Naive thymus-derived CD4-positive, alpha-beta T cell (primary cell): Measurements from ENCODE around the gene JUNB. TPM values are rescaled to one million over a fixed set of nuclear protein-coding genes. Genes with fewer than 3 reads are reported as not detected.
A peak's percentile ranks its signal among the peaks of the same experiment; 100 is the strongest.

Experiments
- ATAC-seq: fragments of 150-1000 bp; cut with Tn5 transposase; 2 replicates; pipeline ENCODE4 v1.10.0; 2021; ENCODE audit warnings: mild to moderate bottlenecking, moderate library complexity
- CTCF ChIA-PET: fragments of 350-600 bp; sonication (Branson Sonifier 250); formaldehyde crosslinking; loops from one replicate; lab custom pipeline; 2021; ENCODE audit warnings: antibody characterized with exemption; lab: Charles Lee
- POLR2A ChIA-PET: fragments of 350-600 bp; sonication (Branson Sonifier 250); formaldehyde crosslinking; loops from one replicate; lab custom pipeline; 2021; ENCODE audit warnings: antibody characterized with exemption, inconsistent platforms; lab: Charles Lee
- DNase-seq, 9 donors: peaks; one replicate each; pipeline versions ENCODE4 v3.0.0 to v3.0.0-alpha.2; 2020 to 2022; ENCODE audit warnings: mixed read lengths in 1 of 9
- H3K27ac ChIP-seq: one replicate; pipeline ENCODE4 v1.7.0; 2013; ENCODE audit warnings: mild to moderate bottlenecking, low read depth, low read length, moderate library complexity
- H3K27me3 ChIP-seq, 2 donors: one replicate each; pipeline ENCODE4 v1.7.0; 2013; ENCODE audit warnings: low read length in 2 of 2, mild to moderate bottlenecking in 2 of 2, moderate library complexity in 2 of 2; ENCODE audit not compliant: control insufficient read depth in 2 of 2, insufficient read depth in 2 of 2
- H3K36me3 ChIP-seq, 3 experiments: 1 replicate in 2 of 3; 2 replicates in 1 of 3; pipeline ENCODE4 v1.7.0; 2013; ENCODE audit warnings: low read length in 3 of 3, mild to moderate bottlenecking in 3 of 3, moderate library complexity in 1 of 3; ENCODE audit not compliant: insufficient read depth in 3 of 3, control insufficient read depth in 2 of 3
- H3K4me1 ChIP-seq, 2 donors: one replicate each; pipeline ENCODE4 v1.7.0; 2013; ENCODE audit warnings: low read length in 2 of 2, mild to moderate bottlenecking in 2 of 2, moderate library complexity in 1 of 2; ENCODE audit not compliant: control insufficient read depth in 2 of 2, insufficient read depth in 2 of 2
- H3K4me3 ChIP-seq: 2 replicates; pipeline ENCODE4 v1.7.0; 2013; ENCODE audit warnings: mild to moderate bottlenecking, low read length
- H3K9me3 ChIP-seq, 3 experiments: 1 replicate in 2 of 3; 2 replicates in 1 of 3; pipeline ENCODE4 v1.7.0; 2013; ENCODE audit warnings: low read length in 3 of 3; ENCODE audit not compliant: control insufficient read depth in 2 of 3
- H3K27ac Mint-ChIP-seq, 9 donors: one replicate each; pipeline ENCODE4 v1.8.0; 2020 to 2022; ENCODE audit warnings: mixed read lengths in 9 of 9, mild to moderate bottlenecking in 8 of 9, moderate library complexity in 5 of 9, inconsistent platforms in 2 of 9
- H3K27me3 Mint-ChIP-seq, 5 donors: one replicate each; pipeline ENCODE4 v1.8.0; 2021 to 2022; ENCODE audit warnings: mixed read lengths in 5 of 5, mild to moderate bottlenecking in 1 of 5
- H3K36me3 Mint-ChIP-seq, 5 donors: one replicate each; pipeline ENCODE4 v1.8.0; 2020 to 2022; ENCODE audit warnings: mixed read lengths in 5 of 5, mild to moderate bottlenecking in 3 of 5, inconsistent platforms in 1 of 5
- H3K4me1 Mint-ChIP-seq, 7 donors: one replicate each; pipeline ENCODE4 v1.8.0; 2020 to 2022; ENCODE audit warnings: mixed read lengths in 7 of 7, mild to moderate bottlenecking in 3 of 7, inconsistent platforms in 1 of 7
- H3K4me3 Mint-ChIP-seq, 10 donors: one replicate each; pipeline ENCODE4 v1.8.0; 2020 to 2022; ENCODE audit warnings: mild to moderate bottlenecking in 10 of 10, mixed read lengths in 10 of 10, moderate library complexity in 6 of 10, inconsistent platforms in 2 of 10
- H3K9me3 Mint-ChIP-seq, 11 donors: one replicate each; pipeline ENCODE4 v1.8.0; 2020 to 2022; ENCODE audit warnings: mixed read lengths in 11 of 11, mild to moderate bottlenecking in 4 of 11, inconsistent platforms in 1 of 11, moderate library complexity in 1 of 11
- intact Hi-C, 2 donors: fragments of 100-400 bp; cut with micrococcal nuclease; formaldehyde crosslinking; loops; one replicate each; pipeline ENCODE4 v1.15.1; 2023
- microRNA-seq: library from miRNA; unstranded; fragments of <30 nt; microRNA quantifications from one replicate; pipeline ENCODE4 v1.2.0, GENCODE V29; 2022; ENCODE audit warnings: borderline microRNAs expressed
- polyA plus RNA-seq, 2 donors: library from polyadenylated mRNA; unstranded; fragments of 300-500 nt; fragmentation: Illumina TruSeq; gene quantifications; one replicate each; pipeline ENCODE4 v1.2.3, GENCODE V29; 2021
- total RNA-seq, 6 experiments: library from RNA in 5 of 6; stranded (reverse) in 5 of 6; gene quantifications; 1 replicate in 5 of 6; 2 replicates in 1 of 6; pipeline ENCODE4 v1.2.3 and lab custom pipeline; 2021 to 2026

Gene JUNB
- total and polyA plus RNA-seq, 7 experiments from 2014 or later: 107 to 2,198 (median 690) TPM

- H3K27ac ChIP-seq: no peak overlapping the region
- intact Hi-C loops: no loop called here
- POLR2A ChIA-PET: no interaction called here
- H3K27me3 ChIP-seq: peaks cover 16 to 27% of the 10 kb centered on the region in 2 donors
- H3K27ac Mint-ChIP-seq: peak overlapping the region in 1 of 9 donors; percentile 43
- peak overlapping the region in 9 of 10 donors; percentile 17 to 76 (median 39) for H3K4me3 Mint-ChIP-seq
- CTCF ChIA-PET: no interaction called here
- H3K27me3 Mint-ChIP-seq: peaks cover 66 to 82% (median 70%) of the 10 kb centered on the region in 5 donors
- peaks cover 0 to 37% (median 24%) of the 10 kb centered on the region in 7 donors for H3K4me1 Mint-ChIP-seq
- H3K36me3 ChIP-seq: no peaks in the 10 kb centered on the region
- peaks cover 0 to 5% (median 0%) of the 10 kb centered on the region in 11 donors for H3K9me3 Mint-ChIP-seq
- no peaks in the 10 kb centered on the region for H3K36me3 Mint-ChIP-seq
- peaks cover 6 to 10% of the 10 kb centered on the region in 2 donors for H3K4me1 ChIP-seq
- DNase-seq (peak in 2 of 9 donors; percentile 27 to 68), ATAC-seq (peak; percentile 41)
- H3K9me3 ChIP-seq: no peaks in the 10 kb centered on the region
- H3K4me3 ChIP-seq: no peak overlapping the region
Observed at GRCh38 chr19:12840091-12841079, 49.1 kb downstream of the JUNB start.

GRCh38 chr19:12841094-12841493 is 49.8 kb downstream of the JUNB start:
- no peak for ATAC-seq
- no peak overlapping the region for H3K27ac Mint-ChIP-seq
- peaks cover 16 to 27% of the 10 kb centered on the region in 2 donors for H3K27me3 ChIP-seq
- H3K9me3 ChIP-seq: no peaks in the 10 kb centered on the region
- no peaks in the 10 kb centered on the region for H3K36me3 ChIP-seq
- H3K9me3 Mint-ChIP-seq: peaks cover 0 to 5% (median 0%) of the 10 kb centered on the region in 11 donors
- ChIA-PET CTCF (no interaction called here), POLR2A (no interaction called here)
- no peaks in the 10 kb centered on the region for H3K36me3 Mint-ChIP-seq
- H3K4me3 ChIP-seq: no peak overlapping the region
- peak in 1 of 9 donors; percentile 40 for DNase-seq
- H3K4me1 Mint-ChIP-seq: peaks cover 0 to 37% (median 24%) of the 10 kb centered on the region in 7 donors
- H3K4me3 Mint-ChIP-seq: peak overlapping the region in 7 of 10 donors; percentile 14 to 76 (median 39)
- peaks cover 60 to 81% (median 72%) of the 10 kb centered on the region in 5 donors for H3K27me3 Mint-ChIP-seq
- no peak overlapping the region for H3K27ac ChIP-seq
- H3K4me1 ChIP-seq: peaks cover 6 to 10% of the 10 kb centered on the region in 2 donors
- intact Hi-C loops: no loop called here

GRCh38 chr19:12842511-12842910 is 51.2 kb downstream of the JUNB start:
- CTCF ChIA-PET: no interaction called here
- Mint-ChIP-seq H3K36me3 (no peaks in the 10 kb centered on the region), H3K4me3 (no peak overlapping the region), H3K4me1 (peaks cover 0 to 34% (median 25%) of the 10 kb centered on the region in 7 donors), H3K27me3 (peaks cover 48 to 77% (median 65%) of the 10 kb centered on the region in 5 donors), H3K27ac (no peak overlapping the region), H3K9me3 (peaks cover 0 to 3% (median 0%) of the 10 kb centered on the region in 11 donors)
- ATAC-seq: no peak
- DNase-seq: no peak
- POLR2A ChIA-PET: no interaction called here
- no peaks in the 10 kb centered on the region for H3K9me3 ChIP-seq
- no peak overlapping the region for H3K27ac ChIP-seq
- intact Hi-C loops: no loop called here
- no peaks in the 10 kb centered on the region for H3K36me3 ChIP-seq
- H3K4me3 ChIP-seq: no peak overlapping the region
- H3K4me1 ChIP-seq: peaks cover 13 to 14% of the 10 kb centered on the region in 2 donors
- H3K27me3 ChIP-seq: peaks cover 16 to 28% of the 10 kb centered on the region in 2 donors

Small RNAs within 50 kb of the gene (microRNA-seq; reads per million reads assigned to microRNA genes)
- gene MIR5684: not detected

Other genes starting within 250 kb of the JUNB start
- 10 to 100 TPM; 10.5 to 33.6 (median 19.0) TPM for gene ZNF564, start 240.0 kb upstream of the JUNB start, total RNA-seq
- 10 to 100 TPM; 15.3 to 17.9 TPM for gene ZNF564, start 240.0 kb upstream of the JUNB start, polyA plus RNA-seq
- gene ZNF490, start 180.7 kb upstream of the JUNB start, total RNA-seq: 10 to 100 TPM; 10.3 to 14.9 (median 11.6) TPM
- 1 to 10 TPM; 4.6 to 5.3 TPM for gene ZNF490, start 180.7 kb upstream of the JUNB start, polyA plus RNA-seq
- gene ZNF791, start 180.6 kb upstream of the JUNB start, total RNA-seq: 10 to 100 TPM; 29.1 to 53.3 (median 38.7) TPM
- gene ZNF791, start 180.6 kb upstream of the JUNB start, polyA plus RNA-seq: 10 to 100 TPM; 12.6 to 13.1 TPM
- gene MAN2B1, start 124.7 kb upstream of the JUNB start, total RNA-seq: 100 to 1,000 TPM; 105 to 215 (median 138) TPM
- gene MAN2B1, start 124.7 kb upstream of the JUNB start, polyA plus RNA-seq: 10 to 100 TPM; 40.6 to 59.5 TPM
- 10 to 100 TPM in 3 of 5 experiments, 1 to 10 TPM in 2; 7.8 to 18.6 (median 14.7) TPM for gene WDR83, start 124.7 kb upstream of the JUNB start, total RNA-seq
- gene WDR83, start 124.7 kb upstream of the JUNB start, polyA plus RNA-seq: 10 to 100 TPM; 13.9 to 20.6 TPM
- 100 to 1,000 TPM; 125 to 223 (median 174) TPM for gene DHPS, start 109.6 kb upstream of the JUNB start, total RNA-seq
- 100 to 1,000 TPM; 113 to 124 TPM for gene DHPS, start 109.6 kb upstream of the JUNB start, polyA plus RNA-seq
- gene GNG14, start 103.5 kb upstream of the JUNB start, total RNA-seq: not detected
- gene GNG14, start 103.5 kb upstream of the JUNB start, polyA plus RNA-seq: not detected
- 1 to 10 TPM; 2.5 to 8.6 (median 4.3) TPM for gene FBXW9, start 94.9 kb upstream of the JUNB start, total RNA-seq
- 1 to 10 TPM; 4.9 to 8.5 TPM for gene FBXW9, start 94.9 kb upstream of the JUNB start, polyA plus RNA-seq
- 10 to 100 TPM; 53.5 to 78.7 (median 62.5) TPM for gene TNPO2, start 67.6 kb upstream of the JUNB start, total RNA-seq
- 1 to 10 TPM; 2.0 to 3.8 TPM for gene TNPO2, start 67.6 kb upstream of the JUNB start, polyA plus RNA-seq
- 100 to 1,000 TPM; 175 to 225 (median 192) TPM for gene TRIR, start 56.8 kb upstream of the JUNB start, total RNA-seq
- gene TRIR, start 56.8 kb upstream of the JUNB start, polyA plus RNA-seq: 100 to 1,000 TPM; 177 to 216 TPM
- 10 to 100 TPM; 22.6 to 60.3 (median 27.0) TPM for gene GET3, start 54.0 kb upstream of the JUNB start, total RNA-seq
- 10 to 100 TPM; 47.1 to 50.4 TPM for gene GET3, start 54.0 kb upstream of the JUNB start, polyA plus RNA-seq
- not detected for gene BEST2, start 39.7 kb upstream of the JUNB start, total RNA-seq
- not detected for gene BEST2, start 39.7 kb upstream of the JUNB start, polyA plus RNA-seq
- gene HOOK2, start 15.9 kb upstream of the JUNB start, total RNA-seq: 10 to 100 TPM; 16.6 to 37.5 (median 22.3) TPM
- gene HOOK2, start 15.9 kb upstream of the JUNB start, polyA plus RNA-seq: 1 to 10 TPM; 4.0 to 5.3 TPM
- 100 to 1,000 TPM in 3 of 5 experiments, 10 to 100 TPM in 2; 75.1 to 297 (median 117) TPM for gene PRDX2, start 10.3 kb downstream of the JUNB start, total RNA-seq
- gene PRDX2, start 10.3 kb downstream of the JUNB start, polyA plus RNA-seq: 100 to 1,000 TPM; 313 to 359 TPM
- gene THSD8, start 10.6 kb downstream of the JUNB start, total RNA-seq: 10 to 100 TPM in 1 of 5 experiments, 1 to 10 TPM in 2, under 1 TPM in 1, not detected in 1; 0.80 to 18.9 (median 2.1) TPM
- not detected for gene THSD8, start 10.6 kb downstream of the JUNB start, polyA plus RNA-seq
- 10 to 100 TPM in 2 of 5 experiments, 1 to 10 TPM in 3; 1.6 to 30.9 (median 9.3) TPM for gene RNASEH2A, start 15.1 kb downstream of the JUNB start, total RNA-seq
- 10 to 100 TPM; 20.3 to 20.4 TPM for gene RNASEH2A, start 15.1 kb downstream of the JUNB start, polyA plus RNA-seq
- gene RTBDN, start 43.1 kb downstream of the JUNB start, total RNA-seq: not detected
- not detected for gene RTBDN, start 43.1 kb downstream of the JUNB start, polyA plus RNA-seq
- under 1 TPM in 4 of 5 experiments, not detected in 1; 0.51 to 0.93 (median 0.71) TPM for gene MAST1, start 47.0 kb downstream of the JUNB start, total RNA-seq
- gene MAST1, start 47.0 kb downstream of the JUNB start, polyA plus RNA-seq: 1 to 10 TPM in 1 of 2 donors, under 1 TPM in 1; 0.70 to 3.5 TPM
- 10 to 100 TPM; 14.2 to 29.9 (median 28.1) TPM for gene DNASE2, start 90.0 kb downstream of the JUNB start, total RNA-seq
- gene DNASE2, start 90.0 kb downstream of the JUNB start, polyA plus RNA-seq: 10 to 100 TPM; 43.6 to 52.9 TPM
- under 1 TPM in 2 of 5 experiments, not detected in 3; 0.32 to 0.41 TPM for gene KLF1, start 95.7 kb downstream of the JUNB start, total RNA-seq
- gene KLF1, start 95.7 kb downstream of the JUNB start, polyA plus RNA-seq: not detected
- 10 to 100 TPM; 40.1 to 74.2 (median 54.5) TPM for gene GCDH, start 99.7 kb downstream of the JUNB start, total RNA-seq
- gene GCDH, start 99.7 kb downstream of the JUNB start, polyA plus RNA-seq: 10 to 100 TPM; 22.0 to 23.2 TPM
- 1 to 10 TPM in 3 of 5 experiments, under 1 TPM in 1, not detected in 1; 0.78 to 3.3 (median 2.3) TPM for gene SYCE2, start 127.8 kb downstream of the JUNB start, total RNA-seq
- gene SYCE2, start 127.8 kb downstream of the JUNB start, polyA plus RNA-seq: 1 to 10 TPM in 1 of 2 donors, not detected in 1; 1.4 TPM
- gene FARSA, start 142.2 kb downstream of the JUNB start, total RNA-seq: 100 to 1,000 TPM in 1 of 5 experiments, 10 to 100 TPM in 4; 25.9 to 109 (median 52.6) TPM
- 10 to 100 TPM; 58.0 to 88.3 TPM for gene FARSA, start 142.2 kb downstream of the JUNB start, polyA plus RNA-seq
- 1,000 to 10,000 TPM in 1 of 5 experiments, 100 to 1,000 TPM in 4; 449 to 1,130 (median 502) TPM for gene CALR, start 147.1 kb downstream of the JUNB start, total RNA-seq
- gene CALR, start 147.1 kb downstream of the JUNB start, polyA plus RNA-seq: 100 to 1,000 TPM; 142 to 155 TPM
- gene RAD23A, start 154.4 kb downstream of the JUNB start, total RNA-seq: 100 to 1,000 TPM in 2 of 5 experiments, 10 to 100 TPM in 3; 75.0 to 111 (median 96.4) TPM
- gene RAD23A, start 154.4 kb downstream of the JUNB start, polyA plus RNA-seq: 10 to 100 TPM; 85.5 to 87.2 TPM
- 10 to 100 TPM in 4 of 5 experiments, 1 to 10 TPM in 1; 8.5 to 17.0 (median 13.8) TPM for gene GADD45GIP1, start 165.7 kb downstream of the JUNB start, total RNA-seq
- gene GADD45GIP1, start 165.7 kb downstream of the JUNB start, polyA plus RNA-seq: 10 to 100 TPM; 58.1 to 60.3 TPM
- gene DAND5, start 178.1 kb downstream of the JUNB start, total RNA-seq: not detected
- gene DAND5, start 178.1 kb downstream of the JUNB start, polyA plus RNA-seq: not detected
- gene NFIX, start 204.0 kb downstream of the JUNB start, total RNA-seq: 1 to 10 TPM; 2.4 to 7.7 (median 6.3) TPM
- gene NFIX, start 204.0 kb downstream of the JUNB start, polyA plus RNA-seq: under 1 TPM; 0.41 to 0.77 TPM